Smooth muscle cell (in vitro differentiated cells): Measurements from ENCODE around the gene MUSK. TPM values are rescaled to one million over a fixed set of nuclear protein-coding genes. Genes with fewer than 3 reads are reported as not detected.

Source experiments
- DNase-seq: peaks from one replicate; lab custom pipeline; 2025; ENCODE audit not compliant: unreplicated experiment; lab: John Stamatoyannopoulos, UW
- H2AFZ ChIP-seq: fragments of 200-600 bp; sonication (generic); 2 replicates; pipeline ENCODE4 v1.6.0; 2016; ENCODE audit warnings: antibody characterized with exemption, low read depth, mild to moderate bottlenecking
- H3F3A ChIP-seq: fragments of 200-600 bp; sonication (generic); 2 replicates; pipeline ENCODE4 v1.6.0; 2017; ENCODE audit warnings: antibody characterized with exemption, low read depth
- H3K27ac ChIP-seq: fragments of 200-600 bp; sonication (generic); 2 replicates; pipeline ENCODE4 v1.5.1; 2016; ENCODE audit warnings: low read depth, mild to moderate bottlenecking
- H3K27me3 ChIP-seq: fragments of 200-600 bp; sonication (generic); 2 replicates; pipeline ENCODE4 v1.6.1; 2016; ENCODE audit warnings: low read depth, mild to moderate bottlenecking
- H3K36me3 ChIP-seq: fragments of 200-600 bp; sonication (generic); 2 replicates; pipeline ENCODE4 v1.5.1; 2016; ENCODE audit warnings: low read depth
- H3K4me1 ChIP-seq: fragments of 200-600 bp; sonication (generic); 2 replicates; pipeline ENCODE4 v1.5.1; 2016; ENCODE audit warnings: low read depth
- H3K4me2 ChIP-seq: fragments of 200-600 bp; sonication (generic); 2 replicates; pipeline ENCODE4 v1.6.0; 2016; ENCODE audit warnings: mild to moderate bottlenecking
- H3K4me3 ChIP-seq: fragments of 200-600 bp; sonication (generic); 2 replicates; pipeline ENCODE4 v1.5.1; 2016; ENCODE audit warnings: mild to moderate bottlenecking
- H3K79me2 ChIP-seq: fragments of 200-600 bp; sonication (generic); 2 replicates; pipeline ENCODE4 v1.6.0; 2016; ENCODE audit warnings: low read depth, mild to moderate bottlenecking
- H3K9ac ChIP-seq: fragments of 200-600 bp; sonication (generic); 2 replicates; pipeline ENCODE4 v1.6.0; 2016; ENCODE audit warnings: low read depth
- H3K9me3 ChIP-seq: fragments of 200-600 bp; sonication (generic); replicated peaks from 2 replicates; pipeline ENCODE4 v1.5.1; 2016; ENCODE audit warnings: low read depth
- H4K20me1 ChIP-seq: fragments of 200-600 bp; sonication (generic); 2 replicates; pipeline ENCODE4 v1.6.0; 2016; ENCODE audit warnings: low read depth
- WGBS: methylation state at CpG from one replicate; pipeline ENCODE4 v1.1.7; 2016; ENCODE audit warnings: low lambda C conversion rate; 5-methylcytosine and 5-hydroxymethylcytosine counted together
- polyA plus RNA-seq: library from polyadenylated mRNA; unstranded; fragments of >200 nt; fragmentation: Nextera tagmentation; extraction: Ambion mirVana; gene quantifications from 2 replicates; pipeline ENCODE4 v1.2.1, GENCODE V29; 2016
- total RNA-seq: library from RNA; depleted of rRNA; stranded (reverse); fragments of >200 nt; gene quantifications from 2 replicates; pipeline ENCODE4 v1.2.3, GENCODE V29; 2014
- TF ChIP-seq, protein P1 (sequence below): fragments of 200-600 bp; sonication (generic); IDR thresholded peaks from 2 replicates; pipeline ENCODE4 v1.5.1; 2017; ENCODE audit warnings: borderline replicate concordance, mild to moderate bottlenecking, antibody characterized with exemption; ENCODE audit not compliant: insufficient read depth, poor library complexity, severe bottlenecking

MUSK gene
- total and polyA plus RNA-seq, 2 experiments from 2014 or later, result not detected

DNA sequence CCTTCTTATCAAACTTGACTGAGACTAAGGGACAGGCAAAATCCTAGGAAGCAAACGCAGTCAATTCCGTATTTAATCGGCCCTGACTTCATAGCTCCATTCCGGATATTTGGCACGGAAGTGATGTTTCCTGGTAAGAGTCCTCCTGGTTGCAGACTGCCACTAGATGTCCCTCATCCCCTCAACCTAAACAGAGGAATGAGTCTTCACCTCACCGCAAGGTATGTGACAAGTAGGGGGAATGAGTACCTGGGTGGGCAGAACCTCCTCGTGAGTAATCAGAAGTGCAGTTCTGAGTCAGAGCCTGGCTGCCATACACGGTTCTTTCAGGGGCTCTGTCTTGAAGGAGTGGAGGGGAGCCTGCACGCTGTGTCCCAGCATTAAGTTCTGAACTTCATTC is 173.6 kb downstream of the MUSK start:
- no peak overlapping the region for H3K27ac ChIP-seq

DNA sequence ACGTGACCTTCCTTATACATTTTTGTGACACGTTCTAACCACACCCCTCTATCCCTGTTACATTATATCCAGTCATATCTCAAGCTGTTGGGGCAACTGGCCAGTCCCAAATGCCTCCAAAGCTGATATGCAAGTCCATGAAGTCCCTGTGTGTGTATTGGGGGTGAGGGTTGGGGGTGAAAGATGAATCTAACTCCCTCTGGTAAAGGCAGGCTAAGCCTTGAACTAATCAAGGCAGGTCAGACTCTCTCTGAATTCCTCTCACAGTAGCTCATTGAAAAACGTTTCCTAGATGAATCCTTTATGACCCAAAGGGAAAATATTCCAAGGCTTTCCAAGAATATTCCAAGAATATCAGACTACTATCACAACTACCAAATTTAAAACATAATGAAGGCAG is 174.4 kb downstream of the MUSK start:
- 62% methylated on average over 3 of the region's 3 CpGs for WGBS
- Histone ChIP-seq H3K36me3 (no peaks in the 10 kb centered on the region), H3F3A (no peaks in the 10 kb centered on the region), H4K20me1 (no peaks in the 10 kb centered on the region), H3K9ac (no peak overlapping the region), H3K79me2 (no peaks in the 10 kb centered on the region), H3K4me2 (no peak overlapping the region), H3K4me1 (peaks cover 5% of the 10 kb centered on the region), H3K27ac (no peak overlapping the region), H2AFZ (no peak overlapping the region), H3K4me3 (no peak overlapping the region), H3K27me3 (no peaks in the 10 kb centered on the region), H3K9me3 (no peaks in the 10 kb centered on the region)
- TF ChIP-seq, protein P1, sequence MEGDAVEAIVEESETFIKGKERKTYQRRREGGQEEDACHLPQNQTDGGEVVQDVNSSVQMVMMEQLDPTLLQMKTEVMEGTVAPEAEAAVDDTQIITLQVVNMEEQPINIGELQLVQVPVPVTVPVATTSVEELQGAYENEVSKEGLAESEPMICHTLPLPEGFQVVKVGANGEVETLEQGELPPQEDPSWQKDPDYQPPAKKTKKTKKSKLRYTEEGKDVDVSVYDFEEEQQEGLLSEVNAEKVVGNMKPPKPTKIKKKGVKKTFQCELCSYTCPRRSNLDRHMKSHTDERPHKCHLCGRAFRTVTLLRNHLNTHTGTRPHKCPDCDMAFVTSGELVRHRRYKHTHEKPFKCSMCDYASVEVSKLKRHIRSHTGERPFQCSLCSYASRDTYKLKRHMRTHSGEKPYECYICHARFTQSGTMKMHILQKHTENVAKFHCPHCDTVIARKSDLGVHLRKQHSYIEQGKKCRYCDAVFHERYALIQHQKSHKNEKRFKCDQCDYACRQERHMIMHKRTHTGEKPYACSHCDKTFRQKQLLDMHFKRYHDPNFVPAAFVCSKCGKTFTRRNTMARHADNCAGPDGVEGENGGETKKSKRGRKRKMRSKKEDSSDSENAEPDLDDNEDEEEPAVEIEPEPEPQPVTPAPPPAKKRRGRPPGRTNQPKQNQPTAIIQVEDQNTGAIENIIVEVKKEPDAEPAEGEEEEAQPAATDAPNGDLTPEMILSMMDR, result no peak
- no peak for DNase-seq

More for the DNA sequence above, 173.6 kb downstream of the MUSK start:
- Histone ChIP-seq H3K4me3 (no peak overlapping the region), H3K27me3 (no peaks in the 10 kb centered on the region), H3K79me2 (no peaks in the 10 kb centered on the region), H3F3A (no peaks in the 10 kb centered on the region), H2AFZ (no peak overlapping the region), H3K9ac (no peak overlapping the region), H3K4me1 (peaks cover 5% of the 10 kb centered on the region), H3K9me3 (no peaks in the 10 kb centered on the region), H4K20me1 (no peaks in the 10 kb centered on the region), H3K4me2 (no peak overlapping the region), H3K36me3 (no peaks in the 10 kb centered on the region)
- WGBS, result 72% methylated on average over 9 of the region's 9 CpGs
- TF ChIP-seq, protein P1, result no peak
- no peak for DNase-seq

DNA sequence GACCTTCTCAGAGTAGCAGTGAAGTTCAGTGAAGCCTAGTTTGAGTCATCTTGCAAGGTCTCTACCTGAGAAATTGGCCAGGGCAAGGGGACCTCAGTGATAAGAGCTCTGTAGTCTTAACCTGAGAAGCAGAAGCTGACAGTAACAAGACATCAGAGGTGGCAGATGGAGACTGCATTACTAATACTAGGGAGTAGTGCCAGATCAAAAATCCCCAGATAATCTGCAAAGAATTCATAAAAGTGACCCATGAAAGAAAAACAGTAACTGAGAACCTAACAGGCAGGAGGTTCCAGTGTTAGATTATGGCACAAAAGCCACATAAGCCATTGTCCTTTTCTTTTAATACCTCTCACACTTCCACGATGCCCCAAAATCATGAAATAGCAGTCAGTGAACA is 175.5 kb downstream of the MUSK start:
- Histone ChIP-seq H3K27ac (no peak overlapping the region), H3F3A (no peaks in the 10 kb centered on the region), H3K4me2 (no peak overlapping the region), H3K4me3 (no peak overlapping the region), H2AFZ (no peak overlapping the region), H3K9ac (no peak overlapping the region), H3K36me3 (no peaks in the 10 kb centered on the region), H3K4me1 (peaks cover 5% of the 10 kb centered on the region), H4K20me1 (no peaks in the 10 kb centered on the region), H3K9me3 (no peaks in the 10 kb centered on the region), H3K79me2 (no peaks in the 10 kb centered on the region), H3K27me3 (no peaks in the 10 kb centered on the region)
- 85% methylated on average over 1 of the region's 1 CpG for WGBS
- DNase-seq, result no peak
- TF ChIP-seq, protein P1, result no peak

DNA sequence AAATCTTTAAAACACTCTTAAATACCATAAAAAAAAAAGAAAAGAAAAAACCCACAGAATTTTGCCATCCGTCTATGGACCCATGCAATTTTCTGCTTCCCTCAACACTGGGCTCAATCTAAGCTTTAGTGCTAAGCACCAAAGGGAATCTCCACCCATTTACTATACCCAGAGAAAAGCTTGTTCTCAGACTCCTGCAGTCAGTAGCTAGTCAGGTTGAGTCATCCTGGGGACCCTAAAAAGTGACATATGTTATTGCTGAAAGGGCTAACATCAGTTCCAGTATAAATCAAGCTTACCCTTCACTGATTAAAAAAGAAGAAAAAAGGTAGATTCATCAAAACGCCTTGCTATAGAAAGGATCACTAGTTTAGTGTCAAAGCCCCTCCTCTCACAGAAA is 177.6 kb downstream of the MUSK start:
- no peak overlapping the region for H3K4me3 ChIP-seq
- DNase-seq, result no peak
- H3F3A ChIP-seq, result no peaks in the 10 kb centered on the region
- 89% methylated on average over 2 of the region's 2 CpGs for WGBS
- H2AFZ ChIP-seq, result no peak overlapping the region
- H3K79me2 ChIP-seq, result no peaks in the 10 kb centered on the region
- no peaks in the 10 kb centered on the region for H4K20me1 ChIP-seq
- H3K9ac ChIP-seq, result no peak overlapping the region
- H3K4me2 ChIP-seq, result no peak overlapping the region
- no peaks in the 10 kb centered on the region for H3K27me3 ChIP-seq
- TF ChIP-seq, protein P1, result no peak
- peaks cover 5% of the 10 kb centered on the region for H3K4me1 ChIP-seq
- no peak overlapping the region for H3K27ac ChIP-seq
- H3K36me3 ChIP-seq, result no peaks in the 10 kb centered on the region
- no peaks in the 10 kb centered on the region for H3K9me3 ChIP-seq
